Peyer's patch (tissue), 4 donors: ENCODE measurements around the gene IGF2R. TPM values are rescaled to one million over a fixed set of nuclear protein-coding genes. Genes with fewer than 3 reads are reported as not detected.

Experiments
- DNase-seq, 3 donors: peaks; one replicate each; pipeline ENCODE4 v3.0.0-alpha.2; 2017 to 2019
- H3K27ac ChIP-seq, 4 donors: fragments of 200-600 bp; sonication (generic); one replicate each; pipeline ENCODE4 v1.5.1; 2016 to 2019
- H3K27me3 ChIP-seq, 2 donors: fragments of 200-600 bp; sonication (generic); one replicate each; pipeline ENCODE4 v1.5.1; 2019
- H3K36me3 ChIP-seq, 3 donors: fragments of 200-600 bp; sonication (generic); one replicate each; pipeline ENCODE4 v1.5.1; 2016 to 2019
- H3K4me1 ChIP-seq, 4 donors: fragments of 200-600 bp; sonication (generic); one replicate each; pipeline ENCODE4 v1.5.1; 2016 to 2019
- H3K4me3 ChIP-seq, 4 donors: fragments of 200-600 bp; sonication (generic); 1 replicate in 3 of 4; 2 replicates in 1 of 4; pipeline ENCODE4 v1.5.1; 2016 to 2019; ENCODE audit warnings: mild to moderate bottlenecking in 1 of 4
- H3K9me3 ChIP-seq, 4 donors: fragments of 200-600 bp; sonication (generic); one replicate each; pipeline ENCODE4 v1.5.1; 2016 to 2019; ENCODE audit warnings: mild to moderate bottlenecking in 1 of 4
- POLR2A ChIP-seq, 2 donors: fragments of 450-650 bp; IDR thresholded peaks; one replicate each; pipeline ENCODE4 v1.5.1; 2017; ENCODE audit warnings: antibody characterized with exemption in 2 of 2, mild to moderate bottlenecking in 2 of 2, moderate library complexity in 2 of 2
- total RNA-seq, 4 donors: library from RNA; depleted of rRNA; stranded (reverse); fragments of >200 nt; gene quantifications; one replicate each; pipeline ENCODE4 v1.1.0, GENCODE V29; 2016
- TF ChIP-seq, protein P1 (sequence below), 6 experiments: fragments of 450-650 bp in 4 of 6; fragments of 200-600 bp in 2 of 6; sonication (generic) in 1 of 6; IDR thresholded peaks; one replicate each; pipeline ENCODE4 v1.5.1; 2017 to 2019; ENCODE audit warnings: antibody characterized with exemption in 6 of 6, mild to moderate bottlenecking in 3 of 6, moderate library complexity in 1 of 6

IGF2R gene
- total RNA-seq, 4 donors from 2014 or later: 48.7 to 86.5 (median 82.3) TPM

DNA sequence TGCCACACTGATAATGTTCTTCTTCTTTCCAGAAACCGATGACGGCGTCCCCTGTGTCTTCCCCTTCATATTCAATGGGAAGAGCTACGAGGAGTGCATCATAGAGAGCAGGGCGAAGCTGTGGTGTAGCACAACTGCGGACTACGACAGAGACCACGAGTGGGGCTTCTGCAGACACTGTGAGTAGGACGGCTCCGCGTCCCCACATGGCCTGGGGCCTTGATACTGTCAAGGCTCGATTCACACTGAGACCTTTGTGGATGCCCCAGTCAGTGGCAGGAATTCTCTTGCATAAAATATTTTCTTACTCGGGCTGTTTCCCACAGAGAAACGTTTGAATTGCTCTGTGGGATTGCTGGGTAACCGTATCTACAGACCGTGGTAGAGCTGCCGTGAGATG lies 111.2 kb downstream of the IGF2R start:
- H3K27ac ChIP-seq: no peak overlapping the region
- H3K36me3 ChIP-seq: peaks cover 0 to 100% (median 0%) of the 10 kb centered on the region in 3 donors
- no peaks in the 10 kb centered on the region for H3K27me3 ChIP-seq
- H3K4me3 ChIP-seq: no peak overlapping the region
- TF ChIP-seq POLR2A (IDR thresholded peaks at IDR 0.05): no peak
- TF ChIP-seq, protein P1, sequence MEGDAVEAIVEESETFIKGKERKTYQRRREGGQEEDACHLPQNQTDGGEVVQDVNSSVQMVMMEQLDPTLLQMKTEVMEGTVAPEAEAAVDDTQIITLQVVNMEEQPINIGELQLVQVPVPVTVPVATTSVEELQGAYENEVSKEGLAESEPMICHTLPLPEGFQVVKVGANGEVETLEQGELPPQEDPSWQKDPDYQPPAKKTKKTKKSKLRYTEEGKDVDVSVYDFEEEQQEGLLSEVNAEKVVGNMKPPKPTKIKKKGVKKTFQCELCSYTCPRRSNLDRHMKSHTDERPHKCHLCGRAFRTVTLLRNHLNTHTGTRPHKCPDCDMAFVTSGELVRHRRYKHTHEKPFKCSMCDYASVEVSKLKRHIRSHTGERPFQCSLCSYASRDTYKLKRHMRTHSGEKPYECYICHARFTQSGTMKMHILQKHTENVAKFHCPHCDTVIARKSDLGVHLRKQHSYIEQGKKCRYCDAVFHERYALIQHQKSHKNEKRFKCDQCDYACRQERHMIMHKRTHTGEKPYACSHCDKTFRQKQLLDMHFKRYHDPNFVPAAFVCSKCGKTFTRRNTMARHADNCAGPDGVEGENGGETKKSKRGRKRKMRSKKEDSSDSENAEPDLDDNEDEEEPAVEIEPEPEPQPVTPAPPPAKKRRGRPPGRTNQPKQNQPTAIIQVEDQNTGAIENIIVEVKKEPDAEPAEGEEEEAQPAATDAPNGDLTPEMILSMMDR (IDR thresholded peaks at IDR 0.05): no peak
- DNase-seq: no peak
- H3K9me3 ChIP-seq: no peaks in the 10 kb centered on the region
- H3K4me1 ChIP-seq: no peaks in the 10 kb centered on the region

DNA sequence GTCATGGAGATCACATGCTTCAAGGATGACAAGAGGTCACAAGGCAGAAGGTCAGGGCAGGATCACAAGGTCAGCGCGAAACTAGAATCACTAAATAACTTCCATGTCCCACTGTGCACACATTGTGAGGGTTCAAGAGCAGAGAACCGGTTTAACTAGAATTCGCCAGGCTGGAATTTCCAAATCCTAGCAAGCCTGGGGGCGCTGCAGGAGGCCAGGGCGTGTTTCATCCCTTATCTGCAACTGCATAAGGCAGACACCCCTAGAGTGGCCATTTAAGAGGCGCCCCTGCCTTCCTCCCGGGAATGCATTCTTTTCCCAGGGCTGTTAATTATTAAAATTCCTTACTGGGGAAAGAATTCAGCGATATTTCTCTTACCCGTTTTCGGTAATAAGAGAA lies 112.5 kb downstream of the IGF2R start:
- Histone ChIP-seq H3K4me3 (no peak overlapping the region), H3K9me3 (no peaks in the 10 kb centered on the region), H3K4me1 (no peaks in the 10 kb centered on the region), H3K36me3 (peaks cover 0 to 100% (median 0%) of the 10 kb centered on the region in 3 donors), H3K27me3 (no peaks in the 10 kb centered on the region), H3K27ac (no peak overlapping the region)
- no peak for DNase-seq
- TF ChIP-seq POLR2A (IDR thresholded peaks at IDR 0.05): no peak
- TF ChIP-seq, protein P1 (IDR thresholded peaks at IDR 0.05): no peak

DNA sequence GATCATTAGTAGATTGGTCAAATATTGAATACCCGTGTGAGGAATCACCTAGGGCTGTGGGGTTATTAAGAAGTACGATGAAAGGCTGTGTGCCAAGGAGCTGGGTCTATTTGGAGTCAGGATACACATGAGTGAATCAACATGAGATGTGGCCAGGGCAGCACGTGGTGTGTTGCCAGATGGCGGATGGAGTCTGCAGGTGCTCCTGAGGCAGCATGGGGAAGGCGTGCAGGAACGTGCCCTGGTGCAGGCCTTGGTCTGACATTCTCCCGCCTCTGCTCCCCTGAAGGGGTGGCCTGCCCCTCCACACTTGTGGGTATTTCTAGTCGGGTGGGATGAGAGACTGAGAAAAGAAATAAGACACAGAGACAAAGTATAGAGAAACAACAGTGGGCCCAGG lies 113.7 kb downstream of the IGF2R start:
- H3K9me3 ChIP-seq: no peaks in the 10 kb centered on the region

DNA sequence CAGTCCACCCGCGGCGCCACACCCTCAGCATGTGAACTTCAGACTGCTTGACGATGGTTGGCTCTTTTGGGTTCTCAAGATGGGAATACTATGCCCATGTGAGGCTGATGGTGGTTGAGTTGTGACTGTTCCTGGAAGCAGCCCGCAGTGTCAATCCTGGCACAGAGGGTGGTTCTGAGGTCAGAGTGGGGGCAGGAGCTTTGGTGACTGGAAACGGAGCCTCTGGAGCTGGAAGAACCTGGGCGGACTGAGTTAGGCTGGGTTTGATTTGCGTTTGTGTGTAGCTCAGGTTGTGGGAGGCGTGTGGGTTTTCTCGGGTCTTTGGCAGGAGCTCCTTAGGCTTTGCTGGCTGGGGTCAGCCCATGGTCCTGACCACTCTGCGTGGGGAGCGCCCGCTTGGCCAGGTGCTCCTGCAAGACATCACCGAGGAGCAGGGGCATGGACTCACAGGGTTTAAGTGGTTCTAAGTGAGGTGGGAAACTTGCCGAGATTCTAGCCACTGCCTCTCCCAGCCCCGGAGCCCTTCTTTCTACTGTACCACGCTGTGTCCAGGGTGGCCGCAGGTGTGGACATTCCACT lies 115.4 kb downstream of the IGF2R start:
- DNase-seq: no peak
- H3K4me1 ChIP-seq: no peaks in the 10 kb centered on the region
- TF ChIP-seq POLR2A (IDR thresholded peaks at IDR 0.05): no peak
- TF ChIP-seq, protein P1 (IDR thresholded peaks at IDR 0.05): no peak
- no peaks in the 10 kb centered on the region for H3K27me3 ChIP-seq
- H3K9me3 ChIP-seq: no peaks in the 10 kb centered on the region
- no peak overlapping the region for H3K27ac ChIP-seq
- H3K36me3 ChIP-seq: peaks cover 0 to 94% (median 0%) of the 10 kb centered on the region in 3 donors
- H3K4me3 ChIP-seq: no peak overlapping the region

More for the DNA sequence above, 113.7 kb downstream of the IGF2R start:
- Histone ChIP-seq H3K36me3 (peaks cover 0 to 97% (median 0%) of the 10 kb centered on the region in 3 donors), H3K4me3 (no peak overlapping the region), H3K27me3 (no peaks in the 10 kb centered on the region), H3K27ac (no peak overlapping the region), H3K4me1 (no peaks in the 10 kb centered on the region)
- TF ChIP-seq, protein P1 (IDR thresholded peaks at IDR 0.05): no peak
- no peak for TF ChIP-seq POLR2A (IDR thresholded peaks at IDR 0.05)
- no peak for DNase-seq

DNA sequence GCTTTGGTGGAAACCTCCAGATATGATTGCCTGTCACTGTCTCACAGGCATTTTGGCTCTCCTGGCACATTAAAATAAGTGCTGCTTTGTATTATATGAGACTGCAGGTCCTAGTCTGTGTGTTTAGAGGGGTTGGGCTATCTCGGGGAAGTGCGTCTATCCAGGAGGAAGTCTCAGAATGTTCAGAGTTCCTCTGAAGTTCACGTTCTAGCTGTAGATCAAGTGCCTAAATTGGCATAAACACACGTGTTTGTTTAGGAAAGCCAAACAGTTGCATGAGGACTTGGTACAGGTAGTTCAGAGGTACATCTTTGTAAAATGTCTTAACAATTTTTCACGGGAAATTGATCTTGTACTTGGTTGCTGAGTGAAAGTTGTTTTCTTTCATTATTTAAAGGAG lies 116.3 kb downstream of the IGF2R start:
- no peak for TF ChIP-seq POLR2A (IDR thresholded peaks at IDR 0.05)
- TF ChIP-seq, protein P1 (IDR thresholded peaks at IDR 0.05): no peak
- H3K27ac ChIP-seq: no peak overlapping the region
- DNase-seq: no peak
- H3K4me1 ChIP-seq: no peaks in the 10 kb centered on the region
- no peaks in the 10 kb centered on the region for H3K9me3 ChIP-seq
- no peaks in the 10 kb centered on the region for H3K27me3 ChIP-seq
- peaks cover 0 to 94% (median 0%) of the 10 kb centered on the region in 3 donors for H3K36me3 ChIP-seq
- no peak overlapping the region for H3K4me3 ChIP-seq
